H9 (cell line): ENCODE data around the gene SLC22A3. TPM values are rescaled to one million over a fixed set of nuclear protein-coding genes. Genes with fewer than 3 reads are reported as not detected.

Experiments used
- DNase-seq: peaks from one replicate; pipeline ENCODE4 v3.0.0-alpha.2; 2017
- H2AFZ ChIP-seq: one replicate; pipeline ENCODE4 v1.6.1; 2013; ENCODE audit warnings: mild to moderate bottlenecking, low read length, control low read depth, moderate library complexity
- H2AK5ac ChIP-seq: 2 replicates; pipeline ENCODE4 v1.6.1; 2013; ENCODE audit warnings: low read length, control low read depth, mixed read lengths; ENCODE audit not compliant: insufficient read length
- H2BK120ac ChIP-seq: one replicate; pipeline ENCODE4 v1.6.1; 2013; ENCODE audit warnings: low read depth, mild to moderate bottlenecking, low read length, control low read depth, inconsistent platforms; ENCODE audit not compliant: poor library complexity, severe bottlenecking
- H2BK12ac ChIP-seq: 2 replicates; pipeline ENCODE4 v1.6.1; 2013; ENCODE audit warnings: low read length, control low read depth, mixed read lengths, low read depth; ENCODE audit not compliant: insufficient read length
- H2BK15ac ChIP-seq: 2 replicates; pipeline ENCODE4 v1.6.1; 2013; ENCODE audit warnings: low read depth, low read length, control low read depth
- H2BK20ac ChIP-seq: one replicate; pipeline ENCODE4 v1.6.1; 2013; ENCODE audit warnings: low read depth, mild to moderate bottlenecking, low read length, control low read depth, inconsistent platforms; ENCODE audit not compliant: poor library complexity, severe bottlenecking
- H2BK5ac ChIP-seq: 2 replicates; pipeline ENCODE4 v1.6.1; 2013; ENCODE audit warnings: low read length, control low read depth, mixed read lengths; ENCODE audit not compliant: insufficient read length
- H3K14ac ChIP-seq: 2 replicates; pipeline ENCODE4 v1.6.1; 2013; ENCODE audit warnings: low read length, control low read depth; ENCODE audit not compliant: insufficient read depth
- H3K18ac ChIP-seq: 2 replicates; pipeline ENCODE4 v1.6.1; 2013; ENCODE audit warnings: low read depth, mild to moderate bottlenecking, mixed read lengths, low read length, control low read depth; ENCODE audit not compliant: insufficient read length
- H3K23ac ChIP-seq: 2 replicates; pipeline ENCODE4 v1.6.1; 2013; ENCODE audit warnings: low read length, control low read depth, mixed read lengths, low read depth; ENCODE audit not compliant: insufficient read length
- H3K23me2 ChIP-seq: 2 replicates; pipeline ENCODE4 v1.6.1; 2013; ENCODE audit warnings: low read depth, mild to moderate bottlenecking, mixed read lengths, low read length, control low read depth; ENCODE audit not compliant: insufficient read length, poor library complexity, severe bottlenecking
- H3K27ac ChIP-seq: 2 replicates; pipeline ENCODE4 v1.5.1; 2013; ENCODE audit warnings: low read length, control low read depth, mixed read lengths, low read depth; ENCODE audit not compliant: insufficient read length
- H3K27me3 ChIP-seq: 2 replicates; pipeline ENCODE4 v1.6.1; 2013; ENCODE audit warnings: low read length, control low read depth, inconsistent platforms; ENCODE audit not compliant: insufficient read depth
- H3K4ac ChIP-seq: 2 replicates; pipeline ENCODE4 v1.6.1; 2013; ENCODE audit warnings: low read depth, mild to moderate bottlenecking, control low read depth, inconsistent platforms, low read length, moderate library complexity
- H3K4me1 ChIP-seq: 2 replicates; pipeline ENCODE4 v1.6.1; 2013; ENCODE audit warnings: low read length, control low read depth, inconsistent platforms; ENCODE audit not compliant: insufficient read depth
- H3K4me2 ChIP-seq: 2 replicates; pipeline ENCODE4 v1.6.1; 2013; ENCODE audit warnings: low read length, control low read depth, mixed read lengths; ENCODE audit not compliant: insufficient read length, insufficient read depth
- H3K56ac ChIP-seq: 2 replicates; pipeline ENCODE4 v1.6.1; 2013; ENCODE audit warnings: low read depth, mild to moderate bottlenecking, mixed read lengths, low read length, control low read depth; ENCODE audit not compliant: insufficient read length
- H3K79me1 ChIP-seq: 2 replicates; pipeline ENCODE4 v1.6.1; 2013; ENCODE audit warnings: low read depth, mild to moderate bottlenecking, moderate library complexity, low read length, control low read depth, inconsistent platforms; ENCODE audit not compliant: insufficient read depth, poor library complexity, severe bottlenecking
- H3K79me2 ChIP-seq: 2 replicates; pipeline ENCODE4 v1.6.1; 2013; ENCODE audit warnings: low read length, control low read depth, inconsistent platforms; ENCODE audit not compliant: insufficient read depth
- H3K9ac ChIP-seq: 2 replicates; pipeline ENCODE4 v1.6.1; 2013; ENCODE audit warnings: low read length, control low read depth, mixed read lengths; ENCODE audit not compliant: insufficient read length; ENCODE audit errors: extremely low read depth
- H3K9me3 ChIP-seq: one replicate; pipeline ENCODE4 v1.6.1; 2013; ENCODE audit warnings: low read depth, low read length, inconsistent platforms; ENCODE audit not compliant: control insufficient read depth
- H3T11ph ChIP-seq: one replicate; pipeline ENCODE4 v1.6.1; 2013; ENCODE audit warnings: mild to moderate bottlenecking, low read length, control low read depth, inconsistent platforms
- H4K20me1 ChIP-seq: one replicate; pipeline ENCODE4 v1.6.1; 2013; ENCODE audit not compliant: control insufficient read depth, insufficient read length, insufficient read depth
- H4K5ac ChIP-seq: 2 replicates; pipeline ENCODE4 v1.6.1; 2013; ENCODE audit warnings: low read depth, mild to moderate bottlenecking, mixed read lengths, low read length, control low read depth; ENCODE audit not compliant: insufficient read length
- H4K8ac ChIP-seq: replicated peaks from 2 replicates; pipeline ENCODE4 v1.6.1; 2013; ENCODE audit warnings: low read length, control low read depth, mixed read lengths, low read depth; ENCODE audit not compliant: insufficient read length
- H4K91ac ChIP-seq: 2 replicates; pipeline ENCODE4 v1.6.1; 2013; ENCODE audit warnings: low read depth, mild to moderate bottlenecking, moderate library complexity, mixed read lengths, low read length, control low read depth; ENCODE audit not compliant: insufficient read length
- H3K27ac Mint-ChIP-seq, 3 experiments: 2 replicates in 2 of 3; 3 replicates in 1 of 3; pipeline ENCODE4 v1.8.0; 2020 to 2021; ENCODE audit warnings: mixed read lengths in 3 of 3, mild to moderate bottlenecking in 1 of 3, moderate library complexity in 1 of 3
- H3K27me3 Mint-ChIP-seq: 2 replicates; pipeline ENCODE4 v1.8.0; 2021; ENCODE audit warnings: low read depth, mild to moderate bottlenecking, moderate library complexity, mixed read lengths
- H3K36me3 Mint-ChIP-seq, 3 experiments: 2 replicates in 2 of 3; 3 replicates in 1 of 3; pipeline ENCODE4 v1.8.0; 2020 to 2021; ENCODE audit warnings: low read depth in 3 of 3, mixed read lengths in 3 of 3; ENCODE audit not compliant: insufficient read depth in 1 of 3
- H3K4me1 Mint-ChIP-seq, 2 experiments: 2 replicates each; pipeline ENCODE4 v1.8.0; 2020; ENCODE audit warnings: mixed read lengths in 2 of 2
- H3K4me3 Mint-ChIP-seq, 2 experiments: 2 replicates in 1 of 2; 3 replicates in 1 of 2; pipeline ENCODE4 v1.8.0; 2020 to 2021; ENCODE audit warnings: mild to moderate bottlenecking in 2 of 2, mixed read lengths in 2 of 2, moderate library complexity in 1 of 2
- H3K9me3 Mint-ChIP-seq, 2 experiments: 2 replicates in 1 of 2; 3 replicates in 1 of 2; pipeline ENCODE4 v1.8.0; 2020; ENCODE audit warnings: mild to moderate bottlenecking in 2 of 2, mixed read lengths in 2 of 2, moderate library complexity in 1 of 2
- CTCF ChIP-seq: fragments of 200-600 bp; sonication (generic); conservative IDR thresholded peaks from 3 replicates; pipeline ENCODE4 v1.8.0; 2021; ENCODE audit warnings: antibody characterized with exemption, mild to moderate bottlenecking
- total RNA-seq: library from RNA; stranded (reverse); gene quantifications from 2 replicates; pipeline ENCODE4 v1.2.1, GENCODE V29; 2021

The SLC22A3 gene
- total RNA-seq, 1 experiment from 2014 or later, result 2.7 TPM

GRCh38 chr6:160379466-160379865, 31.3 kb downstream of the SLC22A3 start:
- no peaks in the 10 kb centered on the region; a peak in 1 of 4 replicates for H3K4me1 Mint-ChIP-seq

More at GRCh38 chr6:160379466-160379865, 31.3 kb downstream of the SLC22A3 start:
- H3K27me3 Mint-ChIP-seq, result peaks cover under 1% of the 10 kb centered on the region
- Histone ChIP-seq H3K18ac (no peak overlapping the region), H4K91ac (no peak overlapping the region), H2BK5ac (no peak overlapping the region), H3T11ph (no peak overlapping the region), H3K4me2 (no peak overlapping the region), H3K4ac (no peak overlapping the region), H2BK20ac (no peak overlapping the region), H3K56ac (no peak overlapping the region), H2BK12ac (no peak overlapping the region), H2BK15ac (no peak overlapping the region), H4K20me1 (no peaks in the 10 kb centered on the region), H3K79me1 (no peaks in the 10 kb centered on the region), H3K27ac (no peak overlapping the region), H4K8ac (no peak overlapping the region), H3K4me1 (no peaks in the 10 kb centered on the region), H3K9ac (no peak overlapping the region), H3K27me3 (no peaks in the 10 kb centered on the region; the same call in 1 of the 2 replicates), H3K23me2 (no peaks in the 10 kb centered on the region), H3K9me3 (peaks cover 6% of the 10 kb centered on the region), H3K14ac (no peak overlapping the region), H2AK5ac (no peak overlapping the region), H3K23ac (no peak overlapping the region), H4K5ac (no peak overlapping the region), H2BK120ac (no peak overlapping the region), H2AFZ (no peak overlapping the region), H3K79me2 (no peaks in the 10 kb centered on the region)
- DNase-seq, result no peak
- no peak overlapping the region; a peak in 1 of 7 replicates for H3K27ac Mint-ChIP-seq
- no peak for TF ChIP-seq CTCF
- H3K36me3 Mint-ChIP-seq, result peaks cover 0 to 4% (median 0%) of the 10 kb centered on the region in 3 experiments; a peak in 3 of 7 replicates
- peaks cover 0 to 6% of the 10 kb centered on the region in 2 experiments; a peak in 3 of 5 replicates for H3K9me3 Mint-ChIP-seq
- no peak overlapping the region for H3K4me3 Mint-ChIP-seq
